K562 (cell line): ENCODE results near the gene KCNK7. TPM values are rescaled to one million over a fixed set of nuclear protein-coding genes. Genes with fewer than 3 reads are reported as not detected.

Experiments
- AFF1 ChIP-seq, 2 experiments: fragments of 450-650 bp; IDR thresholded peaks; 2 replicates each; pipeline ENCODE4 v1.6.1; 2018; ENCODE audit warnings: mild to moderate bottlenecking in 2 of 2, low read depth in 1 of 2; ENCODE audit not compliant: partially characterized antibody in 2 of 2
- BRCA1 ChIP-seq, 2 experiments: fragments of 450-650 bp in 1 of 2; sonication (generic) in 1 of 2; formaldehyde crosslinking in 1 of 2; IDR thresholded peaks; 2 replicates each; pipeline versions ENCODE4 v1.5.0 to v1.6.1; 2017 to 2020; ENCODE audit warnings: mild to moderate bottlenecking in 1 of 2, missing genetic modification reagents in 1 of 2
- C11orf30 ChIP-seq: fragments of 450-650 bp; IDR thresholded peaks from 2 replicates; pipeline ENCODE4 v1.6.1; 2016; ENCODE audit warnings: low read depth, mild to moderate bottlenecking
- CHD2 ChIP-seq: IDR thresholded peaks from 2 replicates; pipeline ENCODE4 v1.6.1; 2011; ENCODE audit warnings: low read depth, low read length
- E2F5 ChIP-seq: sonication (generic); formaldehyde crosslinking; IDR thresholded peaks from 2 replicates; pipeline ENCODE4 v1.8.0; 2022; ENCODE audit warnings: mild to moderate bottlenecking, missing genetic modification reagents
- ETS2 ChIP-seq: IDR thresholded peaks from 2 replicates; pipeline ENCODE4 v1.6.1; 2016; ENCODE audit warnings: borderline replicate concordance, missing genetic modification characterization, mild to moderate bottlenecking, moderate library complexity, missing compliant biosample characterization; ENCODE audit not compliant: poor library complexity, severe bottlenecking
- EZH2 ChIP-seq: IDR thresholded peaks from 2 replicates; pipeline ENCODE4 v1.6.1; 2012; ENCODE audit warnings: low read depth, mild to moderate bottlenecking, inconsistent platforms, low read length, borderline replicate concordance
- KLF13 ChIP-seq: fragments of 450-650 bp; IDR thresholded peaks from 2 replicates; pipeline ENCODE4 v1.6.1; 2016; ENCODE audit warnings: missing genetic modification characterization, low read depth, mild to moderate bottlenecking, missing compliant biosample characterization, moderate library complexity, borderline replicate concordance
- KLF6 ChIP-seq: fragments of 250-450 bp; sonication (Bioruptor Pico); IDR thresholded peaks from 2 replicates; pipeline ENCODE4 v1.4.0; 2020; ENCODE audit warnings: mild to moderate bottlenecking, moderate library complexity, borderline replicate concordance
- NFRKB ChIP-seq: fragments of 450-650 bp; IDR thresholded peaks from 2 replicates; pipeline ENCODE4 v1.6.1; 2016; ENCODE audit warnings: low read depth
- PHF8 ChIP-seq: fragments of 200-600 bp; sonication (generic); IDR thresholded peaks from 2 replicates; pipeline ENCODE4 v1.6.1; 2012; ENCODE audit warnings: mixed run types, mild to moderate bottlenecking, inconsistent platforms, low read length, moderate library complexity, borderline replicate concordance
- PKNOX1 ChIP-seq: fragments of 450-650 bp; IDR thresholded peaks from 2 replicates; pipeline ENCODE4 v1.6.1; 2016
- SIN3B ChIP-seq: fragments of 450-650 bp; IDR thresholded peaks from 2 replicates; pipeline ENCODE4 v1.6.1; 2017; ENCODE audit warnings: low read depth, mild to moderate bottlenecking, moderate library complexity
- SREBF1 ChIP-seq: fragments of 150-350 bp; IDR thresholded peaks from 2 replicates; pipeline ENCODE4 v1.6.1; 2014; ENCODE audit warnings: antibody characterized with exemption, low read depth, low read length, borderline replicate concordance
- STAG1 ChIP-seq: sonication (generic); formaldehyde crosslinking; IDR thresholded peaks from 2 replicates; pipeline ENCODE4 v1.5.0; 2020; ENCODE audit warnings: missing genetic modification reagents, borderline replicate concordance
- TCF7L2 ChIP-seq: fragments of 150-350 bp; IDR thresholded peaks from 2 replicates; pipeline ENCODE4 v1.6.1; 2016; ENCODE audit warnings: low read depth, mild to moderate bottlenecking, low read length, moderate library complexity
- ZBTB5 ChIP-seq: fragments of 450-650 bp; IDR thresholded peaks from 2 replicates; pipeline ENCODE4 v1.6.1; 2017; ENCODE audit warnings: antibody characterized with exemption
- ZNF274 ChIP-seq: IDR thresholded peaks from 2 replicates; pipeline ENCODE4 v1.6.1; 2011; ENCODE audit warnings: low read depth, mild to moderate bottlenecking, low read length, moderate library complexity, borderline replicate concordance
- polyA plus RNA-seq, 8 experiments: library from polyadenylated mRNA; depleted of rRNA in 4 of 8; stranded (reverse) in 5 of 8; unstranded in 3 of 8; fragments of >200 nt; fragmentation: Nextera tagmentation in 2 of 8; fragmentation: Illumina TruSeq in 1 of 8; extraction: Ambion mirVana in 2 of 8; extraction: Trizol in 1 of 8; gene quantifications; 2 replicates each; pipeline versions ENCODE4 v1.2.1 to v1.2.3, GENCODE V29; 2011 to 2014; ENCODE audit warnings: inconsistent platforms in 1 of 8, missing spikeins in 1 of 8
- total RNA-seq, 7 experiments: library from RNA; depleted of rRNA in 6 of 7; stranded (reverse); fragments of >200 nt in 6 of 7; fragmentation: Illumina TruSeq in 2 of 7; extraction: Trizol in 2 of 7; gene quantifications; 2 replicates each; pipeline versions ENCODE4 v1.2.1 to v1.2.3, GENCODE V29; 2011 to 2021; ENCODE audit warnings: low replicate concordance in 1 of 7

The KCNK7 gene
- total and polyA plus RNA-seq, 9 of the 15 experiments (the other 6 are each of a cell fraction or from before 2014, with no cell fraction given) = 0.07 to 0.40 TPM; not detected in 7

- TF ChIP-seq AFF1 (IDR thresholded peaks at IDR 0.05; ENCODE audit: low read depth in 1 of 2, partially characterized antibody in 2 of 2) (peak in 1 of 2 experiments; percentile 50), NFRKB (no peak), ZNF274 (peak; percentile 21; the same call in 1 of the 2 replicates), KLF6 (CRISPR knock-in tag) (no peak), TCF7L2 (no peak), SIN3B (no peak), PKNOX1 (peak; percentile 33; the same call in 1 of the 2 replicates), EZH2 (no peak), CHD2 (no peak; the same call in 1 of the 2 replicates), E2F5 (no peak), BRCA1 (IDR thresholded peaks at IDR 0.05) (no peak), BRCA1 (CRISPR knock-in tag; IDR thresholded peaks at IDR 0.05) (no peak), SREBF1 (no peak), STAG1 (CRISPR knock-in tag) (no peak), KLF13 (no peak), PHF8 (no peak), ETS2 (tag) (no peak), C11orf30 (no peak), ZBTB5 (no peak; the same call in 1 of the 2 replicates)
Observed at GRCh38 chr11:65574811-65575567, 20.6 kb downstream of the KCNK7 start (continued).
